Liver (tissue), 2 donors: ENCODE data around the gene PYCARD.

ENCODE experiments used
- FOXA2 ChIP-seq: IDR thresholded peaks from 2 replicates; pipeline ENCODE4 v1.6.1; 2016; ENCODE audit warnings: antibody characterized with exemption
- YY1 ChIP-seq: IDR thresholded peaks from 2 replicates; pipeline ENCODE4 v1.6.1; 2016; ENCODE audit warnings: antibody characterized with exemption, mild to moderate bottlenecking
- TF ChIP-seq, protein P1 (sequence below): fragments of 150-350 bp; IDR thresholded peaks from 2 replicates; pipeline ENCODE4 v1.5.1; 2017; ENCODE audit warnings: improper control_type of control experiment, low read depth, low read length; ENCODE audit not compliant: missing input control
- donor health status: healthy.

DNA sequence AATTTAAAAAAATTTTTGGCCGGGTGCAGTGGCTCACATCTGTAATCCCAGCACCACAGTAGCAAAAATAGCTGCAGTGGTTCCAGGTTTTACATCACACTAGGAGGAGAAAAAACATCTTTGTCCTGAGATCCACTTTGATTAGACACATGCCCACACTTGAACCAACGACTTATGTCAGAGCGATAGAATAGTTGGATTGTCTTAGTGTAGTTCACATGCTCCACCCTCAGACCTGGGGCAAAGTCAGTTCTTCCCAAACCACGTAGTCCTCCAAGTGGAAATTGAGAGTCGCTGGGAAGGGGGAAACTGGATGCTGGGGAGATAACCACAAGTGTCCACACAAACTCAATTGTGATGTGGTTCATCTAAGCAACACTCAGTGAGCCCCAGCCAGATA, 45.8 kb upstream of the PYCARD start:
- TF ChIP-seq, protein P1, sequence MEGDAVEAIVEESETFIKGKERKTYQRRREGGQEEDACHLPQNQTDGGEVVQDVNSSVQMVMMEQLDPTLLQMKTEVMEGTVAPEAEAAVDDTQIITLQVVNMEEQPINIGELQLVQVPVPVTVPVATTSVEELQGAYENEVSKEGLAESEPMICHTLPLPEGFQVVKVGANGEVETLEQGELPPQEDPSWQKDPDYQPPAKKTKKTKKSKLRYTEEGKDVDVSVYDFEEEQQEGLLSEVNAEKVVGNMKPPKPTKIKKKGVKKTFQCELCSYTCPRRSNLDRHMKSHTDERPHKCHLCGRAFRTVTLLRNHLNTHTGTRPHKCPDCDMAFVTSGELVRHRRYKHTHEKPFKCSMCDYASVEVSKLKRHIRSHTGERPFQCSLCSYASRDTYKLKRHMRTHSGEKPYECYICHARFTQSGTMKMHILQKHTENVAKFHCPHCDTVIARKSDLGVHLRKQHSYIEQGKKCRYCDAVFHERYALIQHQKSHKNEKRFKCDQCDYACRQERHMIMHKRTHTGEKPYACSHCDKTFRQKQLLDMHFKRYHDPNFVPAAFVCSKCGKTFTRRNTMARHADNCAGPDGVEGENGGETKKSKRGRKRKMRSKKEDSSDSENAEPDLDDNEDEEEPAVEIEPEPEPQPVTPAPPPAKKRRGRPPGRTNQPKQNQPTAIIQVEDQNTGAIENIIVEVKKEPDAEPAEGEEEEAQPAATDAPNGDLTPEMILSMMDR = no peak
- TF ChIP-seq YY1 (no peak), FOXA2 (no peak)
